HUES48 (cell line): ENCODE data around the gene SCGB1C1.
"Not testable (repeated sequence)": the region's sequence is repeated elsewhere in the genome, so short reads cannot be mapped to it uniquely, and the experiment has no call there.

Source experiments
- H3K27ac ChIP-seq: one replicate; pipeline ENCODE4 v1.7.0; 2013; ENCODE audit warnings: low read depth, low read length, inconsistent platforms
- H3K27me3 ChIP-seq: 2 replicates; pipeline ENCODE4 v1.6.1; 2013; ENCODE audit warnings: mild to moderate bottlenecking, low read length; ENCODE audit not compliant: control insufficient read depth, insufficient read depth
- H3K36me3 ChIP-seq: 2 replicates; pipeline ENCODE4 v1.6.1; 2013; ENCODE audit warnings: low read length; ENCODE audit not compliant: control insufficient read depth, insufficient read depth
- H3K4me1 ChIP-seq: 2 replicates; pipeline ENCODE4 v1.6.1; 2013; ENCODE audit warnings: mild to moderate bottlenecking, low read length; ENCODE audit not compliant: control insufficient read depth, insufficient read depth
- H3K4me3 ChIP-seq: 2 replicates; pipeline ENCODE4 v1.5.1; 2013; ENCODE audit warnings: mild to moderate bottlenecking, low read depth, low read length
- H3K9ac ChIP-seq: 2 replicates; pipeline ENCODE4 v1.6.1; 2013; ENCODE audit warnings: mild to moderate bottlenecking, low read depth, low read length, moderate library complexity
- H3K9me3 ChIP-seq: 2 replicates; pipeline ENCODE4 v1.6.1; 2013; ENCODE audit warnings: low read length; ENCODE audit not compliant: control insufficient read depth, insufficient read depth

Gene SCGB1C1

DNA sequence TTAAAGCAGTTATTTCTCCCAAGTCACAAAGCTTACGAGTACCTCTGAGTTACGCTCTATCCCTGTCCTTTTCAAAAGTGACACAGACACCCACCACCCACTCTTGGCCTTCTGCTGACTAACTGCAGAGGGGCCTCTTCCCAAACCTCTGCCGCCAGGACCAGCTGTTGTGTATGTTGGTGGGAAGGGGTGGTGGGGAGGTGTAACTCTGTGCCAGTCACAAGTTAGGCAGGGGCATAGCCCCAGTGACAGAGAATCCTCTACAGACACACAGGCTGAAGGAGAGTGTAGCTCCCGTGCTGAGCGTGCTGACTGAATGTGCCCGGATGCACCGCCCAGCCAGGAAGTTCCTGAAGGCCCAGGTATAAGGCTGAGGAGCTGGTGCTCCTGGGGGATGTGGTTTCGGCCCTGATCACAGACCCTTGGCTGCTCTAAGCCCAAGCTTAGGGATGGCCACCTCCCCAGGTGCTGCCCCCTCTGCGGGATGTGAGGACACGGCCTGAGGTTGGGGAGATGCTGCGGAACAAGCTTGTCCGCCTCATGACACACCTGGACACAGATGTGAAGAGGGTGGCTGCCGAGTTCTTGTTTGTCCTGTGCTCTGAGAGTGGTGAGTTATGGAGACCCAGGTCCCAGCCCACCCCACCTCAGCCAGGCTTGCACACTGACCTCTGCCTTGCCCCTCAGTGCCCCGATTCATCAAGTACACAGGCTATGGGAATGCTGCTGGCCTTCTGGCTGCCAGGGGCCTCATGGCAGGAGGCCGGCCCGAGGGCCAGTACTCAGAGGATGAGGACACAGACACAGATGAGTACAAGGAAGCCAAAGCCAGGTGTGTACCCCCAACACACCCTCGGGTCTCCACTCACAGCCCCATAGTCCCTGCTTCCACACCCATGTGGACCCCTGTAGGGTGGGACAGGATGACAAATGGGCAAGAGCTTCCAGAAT lies 19.5 kb downstream of the SCGB1C1 start:
- peaks cover 64% of the 10 kb centered on the region for H3K36me3 ChIP-seq
- no peak overlapping the region for H3K27ac ChIP-seq
- no peaks in the 10 kb centered on the region for H3K9me3 ChIP-seq
- H3K27me3 ChIP-seq: no peaks in the 10 kb centered on the region
- no peak overlapping the region for H3K9ac ChIP-seq
- H3K4me1 ChIP-seq: no peaks in the 10 kb centered on the region
- H3K4me3 ChIP-seq: no peak overlapping the region

DNA sequence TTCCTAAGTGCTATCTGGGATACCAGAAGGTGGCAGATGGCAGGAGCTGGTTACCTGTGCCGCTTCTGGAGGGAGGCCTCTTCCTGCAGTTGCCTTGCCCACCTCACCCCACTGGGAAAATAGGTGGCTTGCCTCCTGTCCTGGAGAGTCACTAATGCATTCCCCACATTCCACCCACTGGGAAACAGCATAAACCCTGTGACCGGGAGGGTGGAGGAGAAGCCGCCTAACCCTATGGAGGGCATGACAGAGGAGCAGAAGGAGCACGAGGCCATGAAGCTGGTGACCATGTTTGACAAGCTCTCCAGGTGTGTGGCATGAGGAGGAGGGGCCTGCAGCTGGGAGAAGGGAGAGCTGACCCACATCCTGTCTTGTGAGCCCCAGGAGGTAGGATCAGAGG lies 20.2 kb downstream of the SCGB1C1 start:
- Histone ChIP-seq H3K27ac (no peak overlapping the region), H3K4me3 (no peak overlapping the region), H3K4me1 (no peaks in the 10 kb centered on the region), H3K36me3 (peaks cover 64% of the 10 kb centered on the region), H3K9me3 (no peaks in the 10 kb centered on the region), H3K27me3 (no peaks in the 10 kb centered on the region), H3K9ac (no peak overlapping the region)

DNA sequence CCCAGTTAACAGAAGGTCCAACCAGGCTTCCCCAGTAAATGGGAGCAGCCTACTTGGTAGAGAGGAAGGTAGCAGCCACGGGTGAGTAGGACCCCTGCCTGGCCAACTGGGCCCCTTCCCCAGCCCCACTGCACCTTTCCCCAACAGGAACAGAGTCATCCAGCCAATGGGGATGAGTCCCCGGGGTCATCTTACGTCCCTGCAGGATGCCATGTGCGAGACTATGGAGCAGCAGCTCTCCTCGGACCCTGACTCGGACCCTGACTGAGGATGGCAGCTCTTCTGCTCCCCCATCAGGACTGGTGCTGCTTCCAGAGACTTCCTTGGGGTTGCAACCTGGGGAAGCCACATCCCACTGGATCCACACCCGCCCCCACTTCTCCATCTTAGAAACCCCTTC lies 21.2 kb downstream of the SCGB1C1 start:
- H3K36me3 ChIP-seq: peaks cover 64% of the 10 kb centered on the region
- H3K27ac ChIP-seq: no peak overlapping the region
- no peak overlapping the region for H3K9ac ChIP-seq
- no peaks in the 10 kb centered on the region for H3K4me1 ChIP-seq
- no peak overlapping the region for H3K4me3 ChIP-seq
- H3K9me3 ChIP-seq: no peaks in the 10 kb centered on the region
- H3K27me3 ChIP-seq: no peaks in the 10 kb centered on the region

DNA sequence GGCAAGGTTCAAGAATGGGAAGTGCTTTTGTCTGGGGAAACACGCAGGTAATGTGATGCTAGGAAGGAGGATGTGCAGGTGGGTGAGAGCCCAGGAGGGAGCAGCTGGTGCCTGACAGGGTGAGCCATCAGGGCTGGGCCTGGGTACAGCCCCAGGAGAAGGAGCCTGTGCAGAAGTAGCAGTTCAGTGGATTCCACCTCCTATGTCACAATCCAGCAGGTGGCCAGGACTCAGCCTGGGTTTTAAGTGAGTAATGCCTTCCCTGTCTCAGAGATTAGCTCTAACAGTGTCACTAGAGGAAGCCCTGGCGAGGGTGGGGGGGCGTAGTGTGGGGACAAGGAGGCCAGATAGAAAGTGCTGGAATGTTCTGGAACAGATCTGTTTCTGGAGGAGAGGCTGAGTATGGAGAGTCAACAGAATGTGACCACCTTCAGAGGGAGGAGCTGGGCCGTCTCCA lies 22.7 kb downstream of the SCGB1C1 start:
- Histone ChIP-seq H3K9ac (no peak overlapping the region), H3K4me1 (no peaks in the 10 kb centered on the region), H3K9me3 (no peaks in the 10 kb centered on the region), H3K27ac (no peak overlapping the region), H3K36me3 (peaks cover 53% of the 10 kb centered on the region), H3K4me3 (no peak overlapping the region), H3K27me3 (no peaks in the 10 kb centered on the region)

DNA sequence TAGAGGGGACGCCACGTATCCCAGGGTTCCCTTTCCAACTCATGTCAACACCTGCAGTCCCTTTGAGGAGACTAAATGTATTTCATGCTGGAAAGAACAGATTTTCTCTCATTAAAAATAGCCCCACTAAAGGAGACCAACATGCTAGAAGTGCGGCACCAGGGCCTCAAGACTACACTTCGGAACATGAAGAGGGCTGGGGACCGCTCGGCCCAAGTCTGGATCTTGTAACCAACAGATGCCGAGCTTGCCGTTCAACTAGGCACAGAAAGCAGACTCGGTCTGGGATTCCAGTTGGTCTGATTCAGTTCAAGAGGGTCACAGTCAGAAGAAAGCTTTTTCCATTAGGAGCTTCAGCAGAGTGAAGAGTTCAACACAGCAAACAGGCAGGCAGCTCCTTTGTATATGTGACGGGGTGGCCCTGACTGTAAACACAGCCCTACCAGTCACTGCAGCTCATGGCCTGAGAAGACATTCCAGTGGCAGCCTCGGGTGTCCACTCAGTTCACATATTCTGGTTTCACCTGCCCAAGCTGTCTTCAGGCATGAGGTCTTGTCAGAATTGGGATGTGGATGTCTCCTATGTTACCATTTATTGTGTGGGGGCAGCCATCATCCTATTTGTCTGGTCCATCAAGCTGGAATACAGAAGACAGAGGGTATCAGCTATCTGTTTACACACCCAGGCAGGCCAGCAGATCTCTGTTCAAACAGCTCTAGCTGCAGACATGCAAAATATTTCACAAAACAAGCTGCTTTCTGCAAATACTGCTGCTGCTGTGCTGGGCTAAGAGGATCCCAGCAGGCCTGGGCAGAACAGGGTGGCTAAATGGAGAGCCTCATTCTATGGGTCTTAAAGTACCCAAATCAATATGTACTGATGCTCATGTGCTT lies 23.4 kb downstream of the SCGB1C1 start:
- H3K4me1 ChIP-seq: no peaks in the 10 kb centered on the region
- H3K9ac ChIP-seq: no peak overlapping the region
- no peaks in the 10 kb centered on the region for H3K9me3 ChIP-seq
- no peaks in the 10 kb centered on the region for H3K27me3 ChIP-seq
- no peak overlapping the region for H3K27ac ChIP-seq
- no peak overlapping the region for H3K4me3 ChIP-seq
- peaks cover 45% of the 10 kb centered on the region for H3K36me3 ChIP-seq

DNA sequence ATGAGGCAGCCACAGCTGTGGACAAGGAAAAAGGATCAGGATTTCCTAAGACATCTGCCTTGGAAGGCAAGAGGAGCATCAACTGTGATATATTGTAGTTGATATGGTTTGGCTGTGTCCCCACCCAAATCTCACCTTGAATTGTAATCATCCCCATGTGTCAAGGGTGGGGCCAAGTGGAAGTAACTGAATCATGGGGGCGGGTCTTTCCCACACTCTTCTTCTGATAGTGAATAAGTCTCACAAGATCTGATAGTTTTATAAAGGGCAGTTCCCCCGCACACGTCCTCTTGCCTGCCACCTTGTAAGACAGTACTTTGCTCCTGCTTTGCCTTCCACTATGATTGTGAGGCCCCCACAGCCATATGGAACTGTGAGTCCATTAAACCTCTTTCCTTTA lies 24.8 kb downstream of the SCGB1C1 start:
- Histone ChIP-seq H3K4me1 (no peaks in the 10 kb centered on the region), H3K27ac (no peak overlapping the region), H3K4me3 (no peak overlapping the region), H3K27me3 (no peaks in the 10 kb centered on the region), H3K36me3 (peaks cover 32% of the 10 kb centered on the region), H3K9me3 (no peaks in the 10 kb centered on the region), H3K9ac (no peak overlapping the region)

DNA sequence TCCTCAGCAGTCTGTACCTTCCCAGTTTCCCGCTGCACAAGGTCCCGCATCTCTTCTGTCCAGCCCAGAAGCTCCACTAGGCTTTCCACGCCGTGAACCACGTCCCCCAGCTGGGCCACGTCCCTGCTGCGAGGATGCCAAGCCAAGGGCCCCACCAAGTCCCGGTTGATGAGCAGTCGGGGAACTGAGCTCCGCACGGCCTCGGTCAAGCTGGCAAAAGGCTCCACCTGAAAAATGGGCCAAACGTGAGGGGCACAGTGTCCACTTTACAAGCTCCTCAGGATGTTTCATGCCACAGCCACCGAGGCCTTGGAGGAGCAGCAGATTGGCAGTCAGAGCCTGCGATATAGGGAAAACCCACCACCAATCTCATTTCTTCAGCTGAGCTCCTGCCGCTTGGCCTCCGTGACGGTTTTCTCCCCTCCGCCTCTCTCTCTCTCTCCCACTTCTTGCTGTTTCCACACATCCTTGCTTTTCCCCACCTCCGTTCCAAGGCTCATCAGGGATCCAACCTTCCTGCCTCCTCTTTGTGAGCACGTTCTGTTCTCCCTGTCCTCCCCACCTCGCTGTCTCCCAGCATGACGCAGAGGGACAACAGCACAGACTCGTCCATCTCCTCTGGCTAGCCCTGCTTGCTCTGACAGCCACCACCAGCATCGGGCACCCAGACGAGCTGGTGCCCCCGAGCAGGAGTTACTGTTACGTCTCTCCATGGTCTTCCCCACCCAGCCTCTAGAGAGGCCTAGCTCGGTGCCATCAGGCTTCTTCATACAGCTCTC lies 26.1 kb downstream of the SCGB1C1 start:
- H3K27ac ChIP-seq: no peak overlapping the region
- peaks cover 21% of the 10 kb centered on the region for H3K36me3 ChIP-seq
- no peaks in the 10 kb centered on the region for H3K27me3 ChIP-seq
- H3K9me3 ChIP-seq: no peaks in the 10 kb centered on the region
- no peak overlapping the region for H3K9ac ChIP-seq
- H3K4me1 ChIP-seq: no peaks in the 10 kb centered on the region
- no peak overlapping the region for H3K4me3 ChIP-seq

DNA sequence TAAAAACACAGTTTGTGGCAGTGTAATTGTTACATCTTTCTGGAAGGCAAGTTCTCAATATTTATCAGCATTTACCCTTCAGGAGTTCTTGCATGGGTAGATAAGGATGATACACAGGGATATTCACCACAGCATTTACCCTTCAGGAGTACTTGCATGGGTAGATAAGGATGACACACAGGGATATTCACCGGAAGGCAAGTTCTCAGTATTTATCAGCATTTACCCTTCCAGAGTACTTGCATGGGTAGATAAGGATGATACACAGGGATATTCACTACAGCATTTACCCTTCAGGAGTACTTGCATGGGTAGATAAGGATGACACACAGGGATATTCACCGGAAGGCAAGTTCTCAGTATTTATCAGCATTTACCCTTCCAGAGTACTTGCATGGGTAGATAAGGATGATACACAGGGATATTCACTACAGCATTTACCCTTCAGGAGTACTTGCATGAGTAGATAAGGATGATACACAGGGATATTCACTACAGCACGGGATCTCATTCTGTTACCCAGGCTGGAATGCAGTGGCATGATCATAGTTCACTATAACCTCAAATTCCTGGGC lies 27.9 kb downstream of the SCGB1C1 start:
- H3K4me3 ChIP-seq, H3K9me3 ChIP-seq, H3K27me3 ChIP-seq, H3K36me3 ChIP-seq, H3K9ac ChIP-seq, H3K27ac ChIP-seq, H3K4me1 ChIP-seq: not testable (repeated sequence)

DNA sequence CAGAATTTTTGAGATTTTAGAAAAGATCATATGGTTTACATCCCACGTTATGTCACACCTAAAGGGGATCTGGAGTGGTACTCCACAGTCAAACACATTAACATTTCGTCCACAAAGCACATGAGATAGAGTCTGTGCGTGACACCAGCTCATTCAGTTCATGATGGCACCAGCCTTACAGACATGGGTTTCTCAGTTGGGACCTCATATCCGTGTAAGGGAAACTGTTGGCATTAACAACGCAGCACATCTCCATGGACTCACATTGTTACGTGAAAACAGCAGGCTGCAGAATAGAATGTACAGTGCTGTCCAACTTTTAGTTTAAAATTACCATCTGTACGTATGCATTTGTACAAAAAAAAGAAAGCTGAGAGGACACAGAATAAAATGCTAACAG lies 28.7 kb downstream of the SCGB1C1 start:
- Histone ChIP-seq H3K36me3 (0 out of 2 replicates have a peak, but pooled peaks cover under 1% of the 10 kb centered on the region), H3K27me3 (no peaks in the 10 kb centered on the region), H3K9me3 (no peaks in the 10 kb centered on the region), H3K4me1 (no peaks in the 10 kb centered on the region), H3K27ac (no peak overlapping the region), H3K4me3 (no peak overlapping the region), H3K9ac (no peak overlapping the region)

DNA sequence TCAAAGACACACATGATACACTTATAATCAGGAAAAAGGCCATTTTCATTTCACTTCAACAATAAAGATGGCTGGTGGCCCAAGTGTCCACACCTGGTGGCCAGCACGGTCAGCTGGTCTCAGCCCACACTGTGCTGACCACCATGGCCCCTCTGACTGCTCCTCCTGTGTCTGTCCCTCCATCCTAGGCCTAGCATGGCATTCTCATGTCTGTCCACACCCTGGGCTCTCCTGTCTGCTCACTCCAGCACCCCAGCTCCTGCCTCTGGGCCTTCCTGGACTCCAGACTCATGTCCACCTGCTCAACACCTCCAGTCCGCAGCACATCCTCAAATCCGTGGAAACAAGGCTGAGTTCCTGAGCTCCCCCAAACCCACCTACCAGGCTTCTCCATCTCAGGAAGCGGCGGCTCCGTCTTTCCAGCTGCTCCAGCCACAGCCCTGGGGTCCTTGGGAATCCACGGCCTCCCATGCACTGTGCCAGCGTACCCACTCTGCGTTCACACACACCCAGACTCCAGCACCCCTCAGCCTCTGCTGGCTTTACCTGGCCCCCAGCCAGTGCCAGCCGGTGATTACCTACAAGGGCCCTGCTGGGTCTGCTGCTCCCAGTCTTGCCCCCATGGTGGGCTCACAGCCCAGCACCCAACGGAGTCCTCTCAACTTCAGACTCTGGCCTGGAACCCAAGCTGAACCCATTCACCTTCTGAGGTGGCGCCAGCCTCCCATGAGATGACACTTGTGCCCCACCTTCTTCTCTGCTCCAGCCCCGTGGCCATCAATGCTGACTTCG lies 29.3 kb downstream of the SCGB1C1 start:
- no peaks in the 10 kb centered on the region for H3K27me3 ChIP-seq

More for the DNA sequence above, 29.3 kb downstream of the SCGB1C1 start:
- Histone ChIP-seq H3K9me3 (no peaks in the 10 kb centered on the region), H3K9ac (no peak overlapping the region), H3K4me3 (no peak overlapping the region), H3K27ac (no peak overlapping the region), H3K4me1 (no peaks in the 10 kb centered on the region), H3K36me3 (no peaks in the 10 kb centered on the region)
